A673 (cell line): ENCODE data around the gene FNBP1. TPM values are rescaled to one million over a fixed set of nuclear protein-coding genes. Genes with fewer than 3 reads are reported as not detected.

Experiments used
- BruUV-seq: library from RNA; stranded (reverse); fragments of 400-500 nt; replicated peaks from 2 replicates; lab custom pipeline; 2021; lab: Mats Ljungman, UMichigan
- CTCF ChIA-PET: fragments of 300-600 bp; sonication (Branson Sonifier 250); formaldehyde crosslinking; loops from one replicate; lab custom pipeline; 2022; ENCODE audit warnings: antibody characterized with exemption; lab: Charles Lee
- POLR2A ChIA-PET: fragments of 300-600 bp; sonication (Branson Sonifier 250); formaldehyde crosslinking; loops from one replicate; lab custom pipeline; 2022; ENCODE audit warnings: antibody characterized with exemption; ENCODE audit not compliant: low non-redundant PET; lab: Charles Lee
- DNase-seq: peaks from one replicate; pipeline ENCODE4 v3.0.0-alpha.2; 2015; ENCODE audit warnings: low spot score
- H3K27ac ChIP-seq: fragments of 200-600 bp; sonication (generic); 2 replicates; pipeline ENCODE4 v1.5.1; 2016; ENCODE audit warnings: mixed run types, low read depth, mild to moderate bottlenecking, mixed read lengths, antibody characterized with exemption, low read length; ENCODE audit not compliant: poor library complexity, severe bottlenecking
- H3K27me3 ChIP-seq: fragments of 200-600 bp; sonication (generic); replicated peaks from 2 replicates; pipeline ENCODE4 v1.6.1; 2017; ENCODE audit warnings: mixed run types, low read depth, mild to moderate bottlenecking, mixed read lengths, antibody characterized with exemption, low read length; ENCODE audit not compliant: insufficient read depth, poor library complexity
- H3K36me3 ChIP-seq: fragments of 200-600 bp; sonication (generic); 2 replicates; pipeline ENCODE4 v1.6.1; 2016; ENCODE audit warnings: mixed run types, mild to moderate bottlenecking, mixed read lengths, antibody characterized with exemption, low read length; ENCODE audit not compliant: insufficient read depth, poor library complexity, severe bottlenecking
- H3K4me1 ChIP-seq: fragments of 200-600 bp; sonication (generic); 2 replicates; pipeline ENCODE4 v1.6.1; 2017; ENCODE audit warnings: mixed run types, mild to moderate bottlenecking, mixed read lengths, antibody characterized with exemption, low read length; ENCODE audit not compliant: insufficient read depth, poor library complexity, severe bottlenecking
- H3K4me3 ChIP-seq: fragments of 200-600 bp; sonication (generic); 2 replicates; pipeline ENCODE4 v1.5.1; 2016; ENCODE audit warnings: low read depth, mixed run types, mild to moderate bottlenecking, mixed read lengths, low read length; ENCODE audit not compliant: poor library complexity, severe bottlenecking
- H3K9me3 ChIP-seq: fragments of 200-600 bp; sonication (generic); 2 replicates; pipeline ENCODE4 v1.6.1; 2016; ENCODE audit warnings: mixed run types, low read depth, mild to moderate bottlenecking, mixed read lengths, antibody characterized with exemption, low read length; ENCODE audit not compliant: poor library complexity, severe bottlenecking
- EZH2 ChIP-seq: fragments of 200-600 bp; sonication (generic); IDR thresholded peaks from 2 replicates; pipeline ENCODE4 v1.6.1; 2017; ENCODE audit warnings: borderline replicate concordance, low read depth, mild to moderate bottlenecking, mixed read lengths, antibody characterized with exemption, low read length; ENCODE audit not compliant: poor library complexity, severe bottlenecking
- intact Hi-C: fragments of 100-400 bp; cut with micrococcal nuclease; formaldehyde crosslinking; loops from one replicate; pipeline ENCODE4 v1.10.0; 2022; ENCODE audit not compliant: unreplicated experiment
- total RNA-seq: library from RNA; stranded (reverse); gene quantifications from 2 replicates; pipeline ENCODE4 v1.2.3, GENCODE V29; 2021
- TF ChIP-seq, protein P1 (sequence below): fragments of 300-800, 200-600 bp; sonication (generic); conservative IDR thresholded peaks from 2 replicates; pipeline ENCODE4 v1.5.1; 2017; ENCODE audit warnings: low read depth, mild to moderate bottlenecking, antibody characterized with exemption, low read length, moderate library complexity, mixed read lengths

Gene FNBP1
- total RNA-seq, 1 experiment from 2014 or later: 200 TPM

- ChIA-PET CTCF (interaction anchor here (0.6 kb wide), 1 partner anchor 1288 kb away, joined by 3 read pairs; no protein-coding TSS in a partner anchor), POLR2A (interaction anchor here (0.5 kb wide), 1 partner anchor 172 kb away, joined by 9 read pairs; no protein-coding TSS in a partner anchor)
- peaks cover 2% of the 10 kb centered on the region for H3K36me3 ChIP-seq
- H3K9me3 ChIP-seq: no peaks in the 10 kb centered on the region
- intact Hi-C loops: no loop called here
- DNase-seq: no peak
- no TSS peak for BruUV-seq
- no peak overlapping the region for H3K4me3 ChIP-seq
- no peak overlapping the region for H3K27ac ChIP-seq
- TF ChIP-seq, protein P1, sequence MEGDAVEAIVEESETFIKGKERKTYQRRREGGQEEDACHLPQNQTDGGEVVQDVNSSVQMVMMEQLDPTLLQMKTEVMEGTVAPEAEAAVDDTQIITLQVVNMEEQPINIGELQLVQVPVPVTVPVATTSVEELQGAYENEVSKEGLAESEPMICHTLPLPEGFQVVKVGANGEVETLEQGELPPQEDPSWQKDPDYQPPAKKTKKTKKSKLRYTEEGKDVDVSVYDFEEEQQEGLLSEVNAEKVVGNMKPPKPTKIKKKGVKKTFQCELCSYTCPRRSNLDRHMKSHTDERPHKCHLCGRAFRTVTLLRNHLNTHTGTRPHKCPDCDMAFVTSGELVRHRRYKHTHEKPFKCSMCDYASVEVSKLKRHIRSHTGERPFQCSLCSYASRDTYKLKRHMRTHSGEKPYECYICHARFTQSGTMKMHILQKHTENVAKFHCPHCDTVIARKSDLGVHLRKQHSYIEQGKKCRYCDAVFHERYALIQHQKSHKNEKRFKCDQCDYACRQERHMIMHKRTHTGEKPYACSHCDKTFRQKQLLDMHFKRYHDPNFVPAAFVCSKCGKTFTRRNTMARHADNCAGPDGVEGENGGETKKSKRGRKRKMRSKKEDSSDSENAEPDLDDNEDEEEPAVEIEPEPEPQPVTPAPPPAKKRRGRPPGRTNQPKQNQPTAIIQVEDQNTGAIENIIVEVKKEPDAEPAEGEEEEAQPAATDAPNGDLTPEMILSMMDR: no peak
- TF ChIP-seq EZH2: no peak
- H3K4me1 ChIP-seq: no peaks in the 10 kb centered on the region
- H3K27me3 ChIP-seq: no peaks in the 10 kb centered on the region
These were observed 168.5 kb downstream of the FNBP1 start for GRCh38 chr9:129874261-129875101.

- H3K4me3 ChIP-seq: no peak overlapping the region
- DNase-seq: no peak
- POLR2A ChIA-PET: interaction anchor here (0.5 to 0.6 kb wide), 2 partner anchors 93 to 173 kb away, joined by 4 to 9 read pairs; no protein-coding TSS in a partner anchor
- CTCF ChIA-PET: no interaction called here
- no peaks in the 10 kb centered on the region for H3K4me1 ChIP-seq
- TF ChIP-seq EZH2: no peak
- TF ChIP-seq, protein P1: no peak
- no peaks in the 10 kb centered on the region for H3K27me3 ChIP-seq
- H3K9me3 ChIP-seq: no peaks in the 10 kb centered on the region
- BruUV-seq: no TSS peak
- H3K36me3 ChIP-seq: peaks cover 2% of the 10 kb centered on the region
- no peak overlapping the region for H3K27ac ChIP-seq
- intact Hi-C loops: no loop called here
These were observed 169.3 kb downstream of the FNBP1 start for GRCh38 chr9:129873563-129874190.

- intact Hi-C loops: no loop called here
- Histone ChIP-seq H3K27me3 (no peaks in the 10 kb centered on the region), H3K27ac (no peak overlapping the region), H3K4me3 (no peak overlapping the region), H3K36me3 (no peaks in the 10 kb centered on the region), H3K4me1 (no peaks in the 10 kb centered on the region), H3K9me3 (no peaks in the 10 kb centered on the region)
- DNase-seq: no peak
- ChIA-PET CTCF (no interaction called here), POLR2A (interaction anchor here (0.6 kb wide), 1 partner anchor 350 kb away, joined by 3 read pairs; no protein-coding TSS in a partner anchor)
- TF ChIP-seq EZH2: no peak
- TF ChIP-seq, protein P1: no peak
- BruUV-seq: no TSS peak
These were observed 171.9 kb downstream of the FNBP1 start for GRCh38 chr9:129871046-129871445.
